Right lobe of liver (tissue), 6 donors: ENCODE measurements around the gene KLK13. TPM values are rescaled to one million over a fixed set of nuclear protein-coding genes. Genes with fewer than 3 reads are reported as not detected.

Source experiments
- ATAC-seq, 4 donors: fragments of 200-7000 bp; cut with Tn5 transposase; one replicate each; pipeline ENCODE4 v1.9.1; 2020; ENCODE audit warnings: mild to moderate bottlenecking in 4 of 4, moderate library complexity in 4 of 4
- DNase-seq, 3 donors: peaks; one replicate each; pipeline ENCODE4 v3.0.0-alpha.2; 2020
- H3K27ac ChIP-seq, 3 donors: fragments of 200-600 bp; one replicate each; pipeline ENCODE4 v1.8.0; 2022
- H3K27me3 ChIP-seq, 2 donors: fragments of 200-600 bp; one replicate each; pipeline ENCODE4 v1.8.0; 2022
- H3K36me3 ChIP-seq, 4 donors: fragments of 200-600 bp; sonication (generic) in 1 of 4; one replicate each; pipeline versions ENCODE4 v1.5.1 to v1.8.0; 2017 to 2022; ENCODE audit warnings: control low read depth in 1 of 4
- H3K4me1 ChIP-seq, 4 donors: fragments of 200-600 bp; sonication (generic) in 1 of 4; one replicate each; pipeline versions ENCODE4 v1.5.1 to v1.8.0; 2017 to 2022; ENCODE audit warnings: control low read depth in 1 of 4
- H3K4me3 ChIP-seq, 3 donors: fragments of 200-600 bp; one replicate each; pipeline ENCODE4 v1.8.0; 2022
- H3K9me3 ChIP-seq, 4 donors: fragments of 200-600 bp; sonication (generic) in 1 of 4; one replicate each; pipeline versions ENCODE4 v1.5.1 to v1.8.0; 2017 to 2022; ENCODE audit warnings: control low read depth in 1 of 4
- CTCF ChIP-seq, 4 donors: fragments of 200-600 bp in 3 of 4; fragments of 450-650 bp in 1 of 4; IDR thresholded peaks; one replicate each; pipeline versions ENCODE4 v1.5.1 to v1.8.0; 2016 to 2022; ENCODE audit warnings: antibody characterized with exemption in 4 of 4, mild to moderate bottlenecking in 2 of 4
- POLR2A ChIP-seq: fragments of 450-650 bp; IDR thresholded peaks from one replicate; pipeline ENCODE4 v1.6.1; 2017; ENCODE audit warnings: antibody characterized with exemption, mild to moderate bottlenecking
- WGBS: methylation state at CpG from one replicate; pipeline ENCODE4 v1.1.6; 2018; ENCODE audit warnings: low coverage, low lambda C conversion rate; ENCODE audit not compliant: insufficient coverage; ENCODE audit errors: missing lambda C conversion rate; 5-methylcytosine and 5-hydroxymethylcytosine counted together
- intact Hi-C, 2 donors: fragments of 100-400 bp; cut with DNase I; formaldehyde crosslinking; loops; one replicate each; pipeline versions ENCODE4 v1.11.2 to v1.14.1; 2022
- total RNA-seq, 6 experiments: library from RNA; depleted of rRNA in 2 of 6; stranded (reverse); fragments of >200 nt in 2 of 6; fragmentation: NEBNext Ultra II Directional in 3 of 6; extraction: Animal tissue kit (Norgen Biotek cat#: 25700) in 3 of 6; gene quantifications; one replicate each; pipeline versions ENCODE4 v1.1.0 to v1.2.4, GENCODE V29; 2016 to 2023
- donor health status: DM: no; HTN: yes; CAD: no.
- donor health status: DM: no; HTN: no; CAD: no.
- donor health status: DM: no; HTN: no; CAD: no.
- donor health status: DM: no; HTN: yes; CAD: no.
- donor health status: DM: no; HTN: yes; CAD: no.

The KLK13 gene
- total RNA-seq, 6 experiments from 2014 or later, result not detected

GRCh38 chr19:51040151-51040550 is 24.7 kb downstream of the KLK13 start:
- no peaks in the 10 kb centered on the region for H3K4me1 ChIP-seq
- no peaks in the 10 kb centered on the region for H3K36me3 ChIP-seq
- DNase-seq (no peak), ATAC-seq (no peak)
- WGBS, result 73% methylated on average over 6 of the region's 6 CpGs
- H3K27ac ChIP-seq, result no peak overlapping the region
- no peak for TF ChIP-seq POLR2A
- TF ChIP-seq CTCF (IDR thresholded peaks at IDR 0.05), result no peak
- H3K9me3 ChIP-seq, result no peaks in the 10 kb centered on the region
- intact Hi-C loops, result no loop called here
- H3K27me3 ChIP-seq, result no peaks in the 10 kb centered on the region
- no peak overlapping the region for H3K4me3 ChIP-seq

- H3K4me1 ChIP-seq, result no peaks in the 10 kb centered on the region
- H3K4me3 ChIP-seq, result no peak overlapping the region
- WGBS, result 31% methylated on average over 9 of the region's 9 CpGs
- no peaks in the 10 kb centered on the region for H3K9me3 ChIP-seq
- no peak for TF ChIP-seq POLR2A
- no peak for TF ChIP-seq CTCF (IDR thresholded peaks at IDR 0.05)
- H3K27ac ChIP-seq, result no peak overlapping the region
- DNase-seq (no peak), ATAC-seq (no peak)
- H3K27me3 ChIP-seq, result no peaks in the 10 kb centered on the region
- intact Hi-C loops, result no loop called here
- H3K36me3 ChIP-seq, result no peaks in the 10 kb centered on the region
These were observed 28.4 kb downstream of the KLK13 start for GRCh38 chr19:51036519-51036918.

GRCh38 chr19:51034704-51035103 is 30.2 kb downstream of the KLK13 start, which contains the start of gene KLK12:
KLK12 (minus strand) TSS chr19:51035002; CDS start chr19:51034621, 381 bp downstream.
- TF ChIP-seq CTCF (IDR thresholded peaks at IDR 0.05) (no peak), POLR2A (no peak)
- DNase-seq (no peak), ATAC-seq (no peak)
- Histone ChIP-seq H3K36me3 (no peaks in the 10 kb centered on the region), H3K4me1 (no peaks in the 10 kb centered on the region), H3K27ac (no peak within 1 kb of the TSS), H3K9me3 (no peaks in the 10 kb centered on the region), H3K27me3 (no peaks in the 10 kb centered on the region), H3K4me3 (no peak within 1 kb of the TSS)
- WGBS, result 25% methylated on average over 11 of the region's 11 CpGs
- intact Hi-C loops, result no loop called here

- 80% methylated on average over 1 of the region's 28 CpGs for WGBS
- Histone ChIP-seq H3K4me1 (no peaks in the 10 kb centered on the region), H3K27ac (no peak overlapping the region), H3K4me3 (no peak overlapping the region), H3K36me3 (no peaks in the 10 kb centered on the region), H3K9me3 (no peaks in the 10 kb centered on the region), H3K27me3 (no peaks in the 10 kb centered on the region)
- TF ChIP-seq CTCF (IDR thresholded peaks at IDR 0.05) (no peak), POLR2A (no peak)
- DNase-seq, result no peak
- no peak for ATAC-seq
- intact Hi-C loops, result no loop called here
These were observed 33.0 kb downstream of the KLK13 start for GRCh38 chr19:51031880-51032225.

- Histone ChIP-seq H3K4me3 (no peak overlapping the region), H3K9me3 (no peaks in the 10 kb centered on the region), H3K27me3 (no peaks in the 10 kb centered on the region), H3K36me3 (no peaks in the 10 kb centered on the region), H3K4me1 (no peaks in the 10 kb centered on the region), H3K27ac (no peak overlapping the region)
- TF ChIP-seq CTCF (IDR thresholded peaks at IDR 0.05), result no peak
- TF ChIP-seq POLR2A, result no peak
- no peak for DNase-seq
- 77% methylated on average over 7 of the region's 7 CpGs for WGBS
- ATAC-seq, result no peak
- intact Hi-C loops, result no loop called here
These were observed 33.5 kb downstream of the KLK13 start for GRCh38 chr19:51031220-51031879.
